Activated CD8-positive, alpha-beta memory T cell treated with anti-CD3 and anti-CD28 coated beads, Interleukin-2, amount 50 U/mL, for 24 hours (primary cell): ENCODE data around the gene CYP26C1.
"Not testable (repeated sequence)": the region's sequence is repeated elsewhere in the genome, so short reads cannot be mapped to it uniquely, and the experiment has no call there.

Experiments used
- DNase-seq: peaks from one replicate; pipeline ENCODE4 v3.0.0-alpha.2; 2020; ENCODE audit errors: extremely low read depth

The CYP26C1 gene

GRCh38 chr10:93076871-93077270 lies 16.3 kb downstream of the CYP26C1 start:
- no peak for DNase-seq

DNA sequence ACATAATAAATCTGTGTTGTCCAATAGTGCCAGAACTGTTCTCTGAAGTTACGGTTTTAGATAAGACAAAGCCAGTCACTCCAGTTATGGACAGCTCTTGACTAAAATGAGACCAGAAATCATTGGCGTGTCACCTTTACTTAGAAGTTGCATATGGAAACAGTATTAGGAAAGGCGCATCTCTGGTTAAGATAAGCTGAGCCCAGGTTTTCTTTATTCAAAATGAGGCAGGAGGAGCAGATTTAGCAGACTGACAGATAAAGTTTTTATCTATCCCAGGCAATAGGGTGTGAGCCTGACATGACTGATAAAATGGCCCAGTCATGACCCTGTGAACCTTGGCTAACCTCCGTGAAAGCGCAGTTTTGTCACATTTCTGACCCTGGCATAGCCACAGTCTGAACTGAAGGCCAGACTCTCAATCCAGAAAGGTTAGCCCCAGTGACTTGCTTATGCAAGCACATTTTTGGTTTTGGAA lies 17.3 kb downstream of the CYP26C1 start:
- DNase-seq, result no peak

GRCh38 chr10:93079663-93080349 lies 19.2 kb downstream of the CYP26C1 start:
- DNase-seq, result no peak

- DNase-seq, result peak; percentile 8
These were observed 19.9 kb downstream of the CYP26C1 start for GRCh38 chr10:93080350-93081046.

DNA sequence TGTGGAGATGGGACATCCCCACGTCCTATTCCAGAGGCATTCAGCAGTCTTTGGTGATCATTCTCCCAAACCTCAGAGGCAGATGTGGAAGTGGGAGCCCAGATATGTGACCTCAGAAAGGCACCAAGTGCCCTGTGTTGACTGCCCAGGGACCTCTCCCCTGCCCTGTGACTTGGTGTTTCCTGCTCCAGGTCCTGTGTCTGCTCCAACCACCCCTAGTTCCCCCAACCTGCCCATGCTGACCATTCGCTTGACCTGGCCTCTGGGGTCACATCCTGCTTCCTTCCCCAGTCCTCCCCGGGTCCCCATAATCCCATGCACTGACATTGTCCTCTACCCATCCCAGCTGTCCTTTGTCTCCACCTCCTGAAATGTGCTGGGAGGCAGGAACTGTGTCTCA lies 20.7 kb downstream of the CYP26C1 start:
- no peak for DNase-seq

DNA sequence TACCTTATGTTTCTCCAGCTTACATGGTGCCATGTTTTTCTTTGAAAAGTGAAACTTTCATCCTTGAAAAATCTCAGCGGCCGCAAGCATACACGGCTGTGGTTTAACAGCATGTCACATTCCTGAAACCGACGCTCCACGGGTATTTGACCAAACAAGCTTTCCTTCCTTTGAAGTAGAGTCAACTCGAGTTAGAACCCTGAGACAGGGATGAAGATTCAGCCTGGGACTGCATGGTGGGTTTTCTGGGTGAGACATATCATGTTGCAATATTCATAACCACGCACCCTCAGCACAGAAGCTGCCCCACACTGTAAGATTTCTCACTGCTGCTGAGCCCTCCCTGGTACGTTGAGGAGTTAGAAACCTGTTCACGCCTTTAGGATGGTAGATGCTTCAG lies 21.2 kb downstream of the CYP26C1 start:
- no peak for DNase-seq

DNA sequence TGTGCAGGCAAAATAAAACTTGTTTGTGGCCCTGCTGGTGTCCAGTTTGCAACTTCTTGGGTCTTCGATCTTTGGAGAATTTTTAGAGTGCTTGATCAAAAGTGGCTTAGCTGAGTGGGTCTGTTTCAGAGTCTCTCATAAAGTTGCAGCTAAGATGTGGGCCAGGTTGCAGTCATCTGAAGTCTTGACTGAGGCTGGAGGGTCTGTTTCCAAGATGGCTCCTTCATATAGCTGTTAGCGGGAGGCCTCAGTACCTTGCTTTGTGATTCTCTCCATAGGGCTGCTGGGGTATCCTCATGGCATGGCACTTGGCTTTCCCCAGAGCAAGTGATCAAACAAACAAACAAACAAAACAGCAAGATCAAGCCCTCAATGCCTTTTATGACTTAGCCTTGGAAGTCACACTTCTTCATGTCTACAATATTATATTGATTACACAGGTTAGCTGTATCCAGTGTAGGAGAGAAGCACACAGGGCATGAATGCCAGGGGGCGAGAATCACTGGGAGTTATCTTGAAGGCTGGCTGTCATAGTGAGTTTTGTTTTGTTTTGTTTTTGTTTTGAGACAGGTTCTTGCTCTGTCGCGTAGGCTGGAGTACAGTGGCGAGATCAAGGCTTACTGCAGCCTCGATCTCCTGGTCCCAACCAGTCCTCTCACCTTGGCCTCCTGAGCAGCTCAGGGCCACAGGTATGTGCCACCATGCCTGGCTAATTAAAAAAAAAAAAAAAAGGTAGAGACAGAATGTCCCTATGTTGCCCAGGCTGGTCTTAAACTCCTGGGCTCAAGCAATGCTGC lies 23.3 kb downstream of the CYP26C1 start:
- DNase-seq, result no peak

GRCh38 chr10:93085272-93085859 lies 24.8 kb downstream of the CYP26C1 start:
- DNase-seq, result no peak

- DNase-seq, result no peak
These were observed 25.7 kb downstream of the CYP26C1 start for GRCh38 chr10:93086289-93086688.

DNA sequence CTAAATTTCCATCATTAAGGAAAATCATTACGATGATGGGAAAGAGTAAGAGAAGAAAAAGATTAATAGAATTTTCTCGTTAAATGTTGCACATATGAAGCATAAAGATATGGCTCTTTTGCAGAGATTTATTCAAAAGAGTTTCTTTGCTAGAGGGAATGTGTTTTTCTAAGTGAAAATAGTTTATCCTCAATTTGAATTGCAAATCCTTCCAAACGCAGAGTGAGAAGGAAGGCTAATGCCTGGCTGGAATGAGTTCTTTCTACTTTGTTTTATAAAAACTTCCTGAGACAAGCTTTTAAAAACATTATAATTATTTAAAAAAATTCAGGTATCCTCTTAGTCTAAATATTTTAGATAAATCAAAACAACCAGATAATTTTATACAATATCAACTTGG lies 27.2 kb downstream of the CYP26C1 start:
- no peak for DNase-seq

DNA sequence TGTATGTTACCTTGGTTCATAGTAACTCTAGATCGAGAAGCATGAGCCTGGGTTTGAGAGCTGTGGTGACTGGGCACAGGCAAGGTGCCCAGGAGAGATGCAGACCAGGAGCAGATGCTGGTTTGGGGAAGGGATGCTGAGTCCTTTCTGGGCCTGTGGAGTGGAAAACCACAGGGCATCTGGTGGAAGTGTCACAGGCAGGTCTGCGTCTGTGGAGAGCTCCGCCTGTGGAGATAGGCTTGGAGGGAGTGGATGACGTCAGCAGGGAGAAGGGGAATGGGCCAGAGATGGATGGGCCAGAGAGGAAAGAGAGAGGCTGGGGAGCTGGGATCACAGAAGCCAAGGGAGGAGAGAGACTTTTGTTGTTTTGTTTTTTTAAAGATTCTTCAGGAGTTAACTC lies 27.9 kb downstream of the CYP26C1 start:
- DNase-seq, result no peak

DNA sequence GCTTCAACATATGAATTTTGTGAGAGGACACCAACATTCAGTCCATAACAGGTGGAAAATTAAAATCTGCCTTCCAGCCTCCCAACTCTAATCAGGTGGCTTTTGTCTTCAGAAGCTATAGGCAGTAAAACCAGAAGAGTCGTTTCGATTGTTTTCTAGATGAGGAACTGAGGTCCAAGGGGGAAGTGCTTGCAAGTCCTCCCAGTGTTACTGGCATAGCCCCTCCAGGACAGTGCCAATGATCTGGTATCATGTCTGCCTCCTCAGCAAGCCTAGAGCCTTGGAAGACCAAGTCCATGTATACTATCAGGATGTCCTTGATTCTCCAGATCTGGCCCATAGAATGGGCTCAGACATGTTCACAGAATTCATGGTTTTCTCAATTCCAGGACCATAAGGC lies 30.0 kb downstream of the CYP26C1 start:
- DNase-seq, result no peak

DNA sequence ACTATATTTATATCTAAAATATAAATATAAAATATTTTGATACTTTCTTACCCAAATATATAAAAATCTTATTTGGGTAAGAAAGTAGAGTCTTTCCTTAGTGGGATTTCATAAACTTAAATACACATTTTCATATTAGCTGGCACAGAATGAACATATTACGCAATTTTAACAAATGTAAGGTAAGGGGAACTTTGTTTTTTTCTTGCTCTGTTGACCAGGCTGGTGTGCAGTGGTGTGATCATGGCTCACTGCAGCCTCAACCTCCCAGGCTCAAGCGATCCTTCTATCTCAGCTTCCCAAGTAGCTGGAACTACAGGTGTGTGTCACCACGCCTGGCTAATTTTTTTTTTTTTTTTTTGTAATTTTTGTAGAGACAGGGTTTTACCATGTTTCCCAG lies 31.4 kb downstream of the CYP26C1 start:
- no peak for DNase-seq

DNA sequence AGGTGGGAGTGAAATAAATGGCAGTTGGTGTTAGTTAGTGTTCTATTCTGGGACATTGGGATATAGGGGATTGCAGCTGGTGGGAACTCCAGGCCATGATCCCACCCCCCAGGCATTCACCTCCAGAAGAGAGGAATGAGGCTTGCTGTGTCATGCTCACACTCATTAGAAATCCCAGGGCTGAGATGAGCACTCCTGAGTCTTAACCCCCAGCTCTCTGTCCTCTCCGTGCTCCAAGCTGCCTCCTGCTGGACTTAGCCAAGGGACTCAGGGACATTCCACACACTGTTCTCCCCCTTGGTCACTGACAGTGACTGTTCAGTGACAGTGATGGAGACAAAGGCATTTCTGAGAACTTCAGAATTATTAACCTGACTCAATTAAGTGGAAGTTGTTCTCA lies 34.6 kb downstream of the CYP26C1 start:
- DNase-seq, result no peak

DNA sequence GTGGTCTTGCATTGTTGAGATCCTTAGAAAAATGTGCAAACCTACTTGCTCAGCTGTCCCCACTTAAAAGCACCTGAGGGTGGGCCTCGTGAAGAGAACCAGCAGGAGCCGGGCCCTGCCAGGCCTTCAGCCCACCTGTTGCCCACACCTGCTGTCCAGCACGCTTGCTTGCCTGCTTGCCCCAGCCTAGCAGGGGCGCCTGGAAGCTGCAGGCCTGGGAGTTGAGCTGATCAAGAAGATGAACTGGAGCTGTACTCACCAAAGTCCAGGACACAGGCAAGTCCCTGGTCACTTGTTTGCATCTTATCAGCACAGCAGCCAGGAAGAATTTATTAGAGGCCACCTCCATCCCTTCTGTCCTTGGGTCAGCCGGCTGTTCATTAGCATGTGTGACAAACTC lies 36.3 kb downstream of the CYP26C1 start:
- DNase-seq, result no peak

- DNase-seq, result no peak
These were observed 36.8 kb downstream of the CYP26C1 start for GRCh38 chr10:93097386-93097785.

- no peak for DNase-seq
These were observed 38.2 kb downstream of the CYP26C1 start for GRCh38 chr10:93098816-93099215.

DNA sequence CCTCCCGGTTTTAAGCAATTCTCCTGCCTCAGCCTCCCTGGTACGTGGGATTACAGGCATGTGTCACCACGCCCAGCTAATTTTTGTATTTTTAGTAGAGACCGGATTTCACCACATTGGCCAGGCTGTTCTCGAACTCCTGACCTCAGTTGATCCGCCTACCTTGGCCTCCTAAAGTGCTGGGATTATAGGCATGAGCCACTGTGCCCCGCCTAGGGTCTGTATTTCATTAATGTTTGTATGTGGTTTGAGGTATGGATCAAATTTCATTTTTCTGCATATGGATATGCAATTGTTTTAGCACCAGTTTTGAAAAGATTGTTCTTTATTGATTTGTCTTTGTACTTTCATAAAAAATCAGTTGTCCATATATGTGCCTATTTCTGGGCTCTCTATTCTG lies 39.1 kb downstream of the CYP26C1 start:
- DNase-seq, result no peak

GRCh38 chr10:93101148-93101547 lies 40.5 kb downstream of the CYP26C1 start:
- not testable (repeated sequence) for DNase-seq

- no peak for DNase-seq
These were observed 43.4 kb downstream of the CYP26C1 start for GRCh38 chr10:93103953-93104352.

DNA sequence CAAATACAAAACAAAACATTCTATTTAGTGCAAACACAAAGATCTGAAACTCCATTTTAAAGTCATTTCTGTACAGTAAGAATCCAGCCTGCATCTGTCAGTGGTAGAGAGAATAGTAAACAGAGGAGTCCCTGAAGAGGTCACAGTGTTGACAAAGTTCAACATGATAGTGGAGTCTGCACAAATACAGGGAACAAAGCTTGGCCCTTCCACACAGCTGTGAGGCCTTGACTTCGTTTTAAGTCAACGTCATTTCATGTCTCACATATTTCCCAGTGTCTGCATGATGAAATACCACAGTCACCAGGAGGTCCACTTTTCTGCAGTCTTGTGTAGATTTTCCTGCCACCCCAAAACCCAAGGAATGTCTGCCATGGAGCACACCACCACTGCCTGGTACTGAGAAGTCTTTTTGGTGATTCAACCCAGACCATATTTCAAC lies 46.1 kb downstream of the CYP26C1 start:
- no peak for DNase-seq

DNA sequence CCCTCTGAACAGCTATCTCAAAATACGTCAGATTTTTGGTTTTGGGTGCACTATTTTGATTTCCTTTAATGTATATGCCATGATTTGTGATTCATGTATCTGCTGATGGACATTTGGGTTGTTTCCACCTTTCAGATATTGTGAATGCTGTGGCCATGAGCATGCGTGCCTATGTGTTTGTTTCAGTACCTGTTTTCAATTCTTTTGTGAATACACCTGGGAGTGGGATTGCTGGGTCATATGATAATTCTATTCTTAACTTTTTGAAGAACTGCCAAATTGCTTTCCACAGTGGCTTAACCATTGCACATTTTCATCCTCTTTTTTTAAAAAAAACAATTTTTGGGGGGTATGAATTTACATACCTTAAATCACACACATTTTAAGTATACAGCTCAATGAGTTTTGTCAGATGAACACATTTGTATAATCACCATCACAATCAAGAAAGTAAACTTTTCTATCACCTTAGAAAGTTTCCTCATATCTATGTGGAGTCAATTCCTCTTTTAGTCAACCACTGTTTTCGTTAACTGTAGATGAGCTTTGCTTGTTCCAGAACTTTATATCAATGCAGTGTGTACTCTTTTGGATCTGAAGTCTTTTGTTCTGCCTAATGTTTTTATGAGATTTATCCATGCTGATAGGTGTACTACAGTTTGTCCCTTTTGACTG lies 50.0 kb downstream of the CYP26C1 start:
- DNase-seq, result no peak
